ENCODE measurements around the gene CCDC86. TPM values are rescaled to one million over a fixed set of nuclear protein-coding genes. Genes with fewer than 3 reads are reported as not detected.

The CCDC86 gene
- total RNA-seq, 2 experiments from 2014 or later: 21.3 to 24.7 TPM

DNA sequence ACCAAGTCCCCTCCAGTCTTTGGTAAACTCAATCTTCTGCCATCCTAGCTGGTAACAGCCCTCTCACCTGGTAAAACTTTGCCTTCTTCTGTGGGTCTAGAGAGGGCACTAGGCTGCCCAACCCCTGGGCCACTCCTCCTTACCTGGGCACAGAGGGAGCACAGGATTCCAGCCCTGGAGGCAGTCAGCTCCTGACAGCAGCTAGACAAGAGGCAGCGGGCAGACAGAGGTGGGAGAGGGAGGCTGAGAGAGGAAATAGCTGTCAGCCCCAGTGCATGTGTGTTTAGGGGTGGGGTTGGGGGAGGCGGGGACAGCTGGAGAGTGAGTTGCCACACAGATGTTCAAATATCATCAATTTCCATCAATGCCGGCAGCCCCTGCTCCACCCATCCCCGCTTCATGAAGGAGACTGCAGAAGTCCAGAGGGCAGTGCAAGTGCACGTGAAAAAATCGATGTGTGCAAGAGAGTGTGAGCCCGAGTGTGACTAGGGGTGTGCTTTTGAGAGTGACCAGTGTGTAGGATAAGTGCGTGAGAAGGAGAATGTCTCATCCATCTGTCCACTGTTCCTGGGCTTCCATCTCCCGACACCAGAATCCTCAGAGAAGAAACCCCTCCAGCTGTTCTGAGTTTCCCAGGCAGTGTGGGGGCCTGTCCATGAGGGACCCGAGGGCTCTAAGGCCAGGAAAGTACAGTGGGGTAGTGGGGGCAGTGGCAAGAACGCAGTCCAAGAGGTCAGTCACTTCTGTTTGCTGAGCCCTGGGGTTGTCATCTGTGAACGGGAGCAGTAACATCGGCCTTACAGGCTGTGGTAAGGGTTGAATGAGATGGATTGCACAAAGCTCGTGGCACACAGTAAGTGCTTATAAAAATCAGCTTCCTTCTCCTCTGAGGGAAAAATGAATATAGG is 14.1 kb downstream of the CCDC86 start, which contains the start of gene PTGDR2:
TSS of gene PTGDR2 (minus strand) at position 225 of the 908 bp plus-strand sequence. CDS start 2,228 bp downstream, outside the sequence.
- Histone ChIP-seq H3K4me2 (ENCODE audit: low read length) (no peak within 1 kb of the TSS), H3K79me2 (ENCODE audit: insufficient read depth, low read depth, low read length) (no peaks in the 10 kb centered on the region), H2AFZ (ENCODE audit: low read length) (no peak within 1 kb of the TSS), H3K27ac (ENCODE audit: low read depth, low read length, poor library complexity, severe bottlenecking) (no peak within 1 kb of the TSS), H3K4me1 (ENCODE audit: insufficient read depth, low read length, poor library complexity, severe bottlenecking) (peaks cover 10% of the 10 kb centered on the region), H4K20me1 (ENCODE audit: insufficient read depth, low read length) (no peaks in the 10 kb centered on the region), H3K9me2 (ENCODE audit: insufficient read depth, low read length) (no peaks in the 10 kb centered on the region), H3K4me3 (ENCODE audit: low read depth, low read length, poor library complexity, severe bottlenecking) (no peak within 1 kb of the TSS), H3K9me3 (ENCODE audit: low read length) (no peaks in the 10 kb centered on the region), H3K36me3 (ENCODE audit: insufficient read depth, low read length) (peaks cover 25% of the 10 kb centered on the region)
- ChIA-PET POLR2A (no interaction called here), CTCF (ENCODE audit: unreplicated experiment) (interaction anchor here (1.0 kb wide), 1 partner anchor 14 kb away, joined by 3 read pairs; no protein-coding TSS in a partner anchor)
- TF ChIP-seq EZH2phosphoT487 (IDR thresholded peaks at IDR 0.05; ENCODE audit: borderline replicate concordance, low read depth, low read length): no peak
- TF ChIP-seq, protein P1, sequence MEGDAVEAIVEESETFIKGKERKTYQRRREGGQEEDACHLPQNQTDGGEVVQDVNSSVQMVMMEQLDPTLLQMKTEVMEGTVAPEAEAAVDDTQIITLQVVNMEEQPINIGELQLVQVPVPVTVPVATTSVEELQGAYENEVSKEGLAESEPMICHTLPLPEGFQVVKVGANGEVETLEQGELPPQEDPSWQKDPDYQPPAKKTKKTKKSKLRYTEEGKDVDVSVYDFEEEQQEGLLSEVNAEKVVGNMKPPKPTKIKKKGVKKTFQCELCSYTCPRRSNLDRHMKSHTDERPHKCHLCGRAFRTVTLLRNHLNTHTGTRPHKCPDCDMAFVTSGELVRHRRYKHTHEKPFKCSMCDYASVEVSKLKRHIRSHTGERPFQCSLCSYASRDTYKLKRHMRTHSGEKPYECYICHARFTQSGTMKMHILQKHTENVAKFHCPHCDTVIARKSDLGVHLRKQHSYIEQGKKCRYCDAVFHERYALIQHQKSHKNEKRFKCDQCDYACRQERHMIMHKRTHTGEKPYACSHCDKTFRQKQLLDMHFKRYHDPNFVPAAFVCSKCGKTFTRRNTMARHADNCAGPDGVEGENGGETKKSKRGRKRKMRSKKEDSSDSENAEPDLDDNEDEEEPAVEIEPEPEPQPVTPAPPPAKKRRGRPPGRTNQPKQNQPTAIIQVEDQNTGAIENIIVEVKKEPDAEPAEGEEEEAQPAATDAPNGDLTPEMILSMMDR (conservative IDR thresholded peaks at IDR 0.05; ENCODE audit: low read length): no peak
- DNase-seq (ENCODE audit: low spot score): no peak
- no TSS peak for BruUV-seq (replicated peaks)
- intact Hi-C loops (cut with micrococcal nuclease; ENCODE audit: unreplicated experiment): no loop called here

DNA sequence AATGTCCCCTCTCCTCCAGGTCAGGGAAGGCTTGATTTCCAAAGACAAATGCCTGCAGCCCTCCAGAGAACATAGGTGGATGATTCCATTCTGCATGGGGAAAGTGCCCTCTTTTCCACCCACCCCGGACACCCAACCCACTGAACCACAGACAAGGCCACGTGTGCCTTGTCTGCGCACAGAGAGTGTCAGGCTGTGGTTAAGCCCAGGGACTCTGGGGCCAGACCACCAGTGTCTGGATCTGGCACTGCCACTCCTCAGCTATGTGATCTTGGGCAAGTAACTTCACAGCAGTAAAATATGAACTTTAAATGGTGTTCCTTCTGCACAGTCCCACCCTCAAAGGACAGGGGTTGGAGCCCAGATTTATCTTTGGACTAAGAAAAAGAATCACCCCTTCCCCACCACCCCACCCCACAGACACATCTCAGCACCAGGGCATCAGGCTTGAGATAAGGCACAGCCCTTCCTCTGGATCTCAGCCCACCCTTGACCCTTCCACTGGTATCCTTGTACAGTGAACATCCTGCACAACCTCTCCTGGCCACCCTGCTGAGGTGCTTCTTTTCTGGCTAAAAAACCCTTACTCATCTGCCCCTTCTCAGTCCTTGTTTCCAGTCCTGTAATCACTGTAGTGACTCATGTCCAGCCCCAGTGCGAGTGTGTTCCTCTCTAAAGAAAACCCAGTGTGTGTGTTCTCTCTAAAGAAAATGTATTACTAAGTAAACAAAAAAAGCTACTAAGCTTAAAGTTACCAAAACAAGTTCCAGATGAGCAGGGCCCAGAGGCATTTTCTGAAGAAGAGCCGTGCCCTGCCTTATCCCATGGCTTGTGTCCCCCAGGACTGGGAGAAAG is 15.7 kb downstream of the CCDC86 start:
- intact Hi-C loops (cut with micrococcal nuclease; ENCODE audit: unreplicated experiment): no loop called here
- peaks cover 10% of the 10 kb centered on the region for H3K4me1 ChIP-seq (ENCODE audit: insufficient read depth, low read length, poor library complexity, severe bottlenecking)
- H3K9me2 ChIP-seq (ENCODE audit: insufficient read depth, low read length): no peaks in the 10 kb centered on the region
- CTCF ChIA-PET (ENCODE audit: unreplicated experiment): no interaction called here
- no peak overlapping the region for H3K27ac ChIP-seq (ENCODE audit: low read depth, low read length, poor library complexity, severe bottlenecking)
- 0 out of 2 replicates have a peak, but pooled peaks cover 11% of the 10 kb centered on the region for H3K36me3 ChIP-seq (ENCODE audit: insufficient read depth, low read length)
- no peak overlapping the region for H3K4me3 ChIP-seq (ENCODE audit: low read depth, low read length, poor library complexity, severe bottlenecking)
- DNase-seq (ENCODE audit: low spot score): no peak
- H3K9me3 ChIP-seq (ENCODE audit: low read length): no peaks in the 10 kb centered on the region
- no TSS peak for BruUV-seq (replicated peaks)
- POLR2A ChIA-PET: no interaction called here
- no peaks in the 10 kb centered on the region for H4K20me1 ChIP-seq (ENCODE audit: insufficient read depth, low read length)
- H3K4me2 ChIP-seq (ENCODE audit: low read length): no peak overlapping the region
- no peaks in the 10 kb centered on the region for H3K79me2 ChIP-seq (ENCODE audit: insufficient read depth, low read depth, low read length)
- TF ChIP-seq EZH2phosphoT487 (IDR thresholded peaks at IDR 0.05; ENCODE audit: borderline replicate concordance, low read depth, low read length): no peak
- TF ChIP-seq, protein P1 (conservative IDR thresholded peaks at IDR 0.05; ENCODE audit: low read length): no peak
- no peak overlapping the region for H2AFZ ChIP-seq (ENCODE audit: low read length)

All from OCI-LY7 (cell line).